Psoas muscle (tissue), 8 donors: Measurements from ENCODE around the gene LGI4. TPM values are rescaled to one million over a fixed set of nuclear protein-coding genes. Genes with fewer than 3 reads are reported as not detected.
A peak's percentile ranks its signal among the peaks of the same experiment; 100 is the strongest.

Source experiments
- ATAC-seq, 4 donors: fragments of 200-7000 bp; cut with Tn5 transposase; one replicate each; pipeline ENCODE4 v1.9.1; 2020; ENCODE audit warnings: moderate library complexity in 3 of 4, mild to moderate bottlenecking in 2 of 4
- DNase-seq, 2 donors: peaks; one replicate each; pipeline ENCODE4 v3.0.0-alpha.2; 2020
- H3K27ac ChIP-seq: fragments of 200-600 bp; one replicate; pipeline ENCODE4 v1.8.0; 2022
- H3K27me3 ChIP-seq, 3 donors: fragments of 200-600 bp in 1 of 3; one replicate each; pipeline versions ENCODE4 v1.6.1 to v1.8.0; 2013 to 2022; ENCODE audit warnings: low read length in 2 of 3, mild to moderate bottlenecking in 2 of 3, moderate library complexity in 1 of 3; ENCODE audit not compliant: insufficient read depth in 3 of 3
- H3K36me3 ChIP-seq, 2 donors: fragments of 200-600 bp in 1 of 2; one replicate each; pipeline versions ENCODE4 v1.6.1 to v1.8.0; 2013 to 2022; ENCODE audit warnings: low read depth in 1 of 2, mild to moderate bottlenecking in 1 of 2, moderate library complexity in 1 of 2; ENCODE audit not compliant: insufficient read depth in 1 of 2
- H3K4me1 ChIP-seq: fragments of 200-600 bp; one replicate; pipeline ENCODE4 v1.8.0; 2022
- H3K4me3 ChIP-seq: fragments of 200-600 bp; one replicate; pipeline ENCODE4 v1.8.0; 2022; ENCODE audit warnings: mild to moderate bottlenecking
- H3K9me3 ChIP-seq: fragments of 200-600 bp; one replicate; pipeline ENCODE4 v1.8.0; 2022
- CTCF ChIP-seq: fragments of 200-600 bp; IDR thresholded peaks from one replicate; pipeline ENCODE4 v1.8.0; 2022; ENCODE audit warnings: antibody characterized with exemption
- WGBS, 3 donors: extraction: QIAGEN DNeasy Blood & Tissue Kit; methylation state at CpG; one replicate each; pipeline versions ENCODE4 v1.1.6 to v1.1.7; 2013; 5-methylcytosine and 5-hydroxymethylcytosine counted together
- intact Hi-C, 2 donors: fragments of 100-400 bp; cut with DNase I; formaldehyde crosslinking; loops; one replicate each; pipeline versions ENCODE4 v1.11.0 to v1.14.2; 2022
- long read RNA-seq, 2 donors: library from polyadenylated mRNA; unstranded; transcript quantifications; one replicate each; pipeline ENCODE4 v2.0.0, GENCODE V29; 2021
- polyA plus RNA-seq, 3 donors: library from polyadenylated mRNA; stranded (reverse); fragments of 200-250 nt; gene quantifications; one replicate each; pipeline ENCODE4 v1.2.3, GENCODE V29; 2013
- total RNA-seq, 4 donors: library from RNA; stranded (reverse); fragmentation: NEBNext Ultra II Directional in 2 of 4; extraction: Animal tissue kit (Norgen Biotek cat#: 25700) in 2 of 4; gene quantifications; one replicate each; pipeline versions ENCODE4 v1.2.1 to v1.2.4, GENCODE V29; 2021 to 2023
- donor health status: healthy with polysubstance abuse.
- donor health status: DM: no; HTN: no; CAD: no; lungs with moderate emphysema.
- donor health status: Bipolar disorder and iron deficiency.
- donor health status: healthy.
- donor health status: DM: yes; HTN: yes; CAD: no.
- donor health status: DM: no; HTN: no; CAD: no.
- donor health status: DM: no; HTN: no; CAD: no.
- donor health status: DM: yes; HTN: yes; CAD: no.

Gene LGI4
- total RNA-seq (10 to 100 TPM in 3 of 4 donors, 1 to 10 TPM in 1; 3.3 to 22.1 (median 17.3) TPM), polyA plus RNA-seq (10 to 100 TPM in 1 of 3 donors, 1 to 10 TPM in 2; 3.2 to 17.1 (median 9.5) TPM)
- long read RNA-seq, donor 1, transcript LGI4-201 (9 exons, 2,814 nt): major isoform, 13 of 29 reads
- long read RNA-seq, donor 1, partial matches to known transcripts: 7 of 29 reads
- long read RNA-seq, donor 1, other reads (novel, unspliced or antisense): 9 of 29 reads
- long read RNA-seq, donor 2, transcript LGI4-201 (9 exons, 2,814 nt): major isoform, 6 of 24 reads
- long read RNA-seq, donor 2, partial matches to known transcripts: 8 of 24 reads
- long read RNA-seq, donor 2, other reads (novel, unspliced or antisense): 8 of 24 reads

GRCh38 chr19:35134601-35135242, at the start of gene LGI4:
Gene LGI4, minus strand, starts transcription at chr19:35135059. Its CDS starts 379 bp downstream, at chr19:35134680.
- peak in 1 of 2 donors; percentile 63 for DNase-seq
- WGBS, 3 donors: 41 to 69% (median 44%) methylated on average over 11 to 15 of the region's 15 CpGs
- H3K27me3 ChIP-seq: no peaks in the 10 kb centered on the region
- no peaks in the 10 kb centered on the region for H3K36me3 ChIP-seq
- ATAC-seq: peak in 1 of 4 donors; percentile 1
- peak within 1 kb of the TSS; percentile 97 for H3K27ac ChIP-seq
- intact Hi-C loops: loop anchor here (1.0 to 5.0 kb wide), 6 partner anchors 20 to 92 kb away; partner anchors contain the start of genes FXYD3 (in 1 of the 2) and HPN (in 1 of the 2)
- H3K9me3 ChIP-seq: no peaks in the 10 kb centered on the region
- TF ChIP-seq CTCF: no peak
- H3K4me1 ChIP-seq: peaks cover 23% of the 10 kb centered on the region
- H3K4me3 ChIP-seq: peak within 1 kb of the TSS; percentile 66

GRCh38 chr19:35184267-35184666, 49.4 kb upstream of the LGI4 start:
- no peak for TF ChIP-seq CTCF
- intact Hi-C loops: no loop called here
- ATAC-seq: no peak
- no peak for DNase-seq
- Histone ChIP-seq H3K36me3 (no peaks in the 10 kb centered on the region), H3K27me3 (no peaks in the 10 kb centered on the region), H3K9me3 (no peaks in the 10 kb centered on the region), H3K4me3 (no peak overlapping the region), H3K27ac (no peak overlapping the region), H3K4me1 (no peaks in the 10 kb centered on the region)
- WGBS, 3 donors: 74 to 82% (median 78%) methylated on average over 1 of the region's 1 CpG

GRCh38 chr19:35181387-35181786, 46.5 kb upstream of the LGI4 start:
- TF ChIP-seq CTCF: no peak
- Histone ChIP-seq H3K4me3 (no peak overlapping the region), H3K27ac (no peak overlapping the region), H3K4me1 (no peaks in the 10 kb centered on the region), H3K36me3 (no peaks in the 10 kb centered on the region), H3K9me3 (no peaks in the 10 kb centered on the region), H3K27me3 (no peaks in the 10 kb centered on the region)
- intact Hi-C loops: no loop called here
- WGBS, 3 donors: 79 to 94% (median 83%) methylated on average over 1 of the region's 1 CpG
- no peak for ATAC-seq
- no peak for DNase-seq

GRCh38 chr19:35179830-35180229, 45.0 kb upstream of the LGI4 start:
- Histone ChIP-seq H3K27ac (no peak overlapping the region), H3K4me3 (no peak overlapping the region), H3K4me1 (no peaks in the 10 kb centered on the region), H3K36me3 (no peaks in the 10 kb centered on the region), H3K9me3 (no peaks in the 10 kb centered on the region), H3K27me3 (no peaks in the 10 kb centered on the region)
- 80 to 81% (median 80%) methylated on average over 3 of the region's 3 CpGs for WGBS, 3 donors
- intact Hi-C loops: no loop called here
- DNase-seq: no peak
- TF ChIP-seq CTCF: no peak
- ATAC-seq: no peak
